ENCODE data around the gene TFPT. TPM values are rescaled to one million over a fixed set of nuclear protein-coding genes. Genes with fewer than 3 reads are reported as not detected.

TFPT gene, protein sequence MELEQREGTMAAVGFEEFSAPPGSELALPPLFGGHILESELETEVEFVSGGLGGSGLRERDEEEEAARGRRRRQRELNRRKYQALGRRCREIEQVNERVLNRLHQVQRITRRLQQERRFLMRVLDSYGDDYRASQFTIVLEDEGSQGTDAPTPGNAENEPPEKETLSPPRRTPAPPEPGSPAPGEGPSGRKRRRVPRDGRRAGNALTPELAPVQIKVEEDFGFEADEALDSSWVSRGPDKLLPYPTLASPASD
- total RNA-seq = 16.7 and 22.3 TPM in 2 replicates

GRCh38 chr19:54115109-54116063, at the start of gene TFPT, which contains the start of gene PRPF31:
Gene TFPT, minus strand, starts transcription at chr19:54115657. Its CDS starts 388 bp downstream, at chr19:54115269.
Gene PRPF31, plus strand, starts transcription at chr19:54115754. Its CDS starts 2,525 bp downstream, at chr19:54118279.

GRCh38 chr19:54159352-54160181, 44.1 kb upstream of the TFPT start, which contains the start of gene LENG1:
Gene LENG1, minus strand, starts transcription at chr19:54159721. Its CDS starts 26 bp downstream, at chr19:54159695.

GRCh38 chr19:54137699-54138488, 22.4 kb upstream of the TFPT start, which contains the start of gene CNOT3:
Gene CNOT3, plus strand, starts transcription at chr19:54137762. Its CDS starts 5,217 bp downstream, at chr19:54142979.

DNA sequence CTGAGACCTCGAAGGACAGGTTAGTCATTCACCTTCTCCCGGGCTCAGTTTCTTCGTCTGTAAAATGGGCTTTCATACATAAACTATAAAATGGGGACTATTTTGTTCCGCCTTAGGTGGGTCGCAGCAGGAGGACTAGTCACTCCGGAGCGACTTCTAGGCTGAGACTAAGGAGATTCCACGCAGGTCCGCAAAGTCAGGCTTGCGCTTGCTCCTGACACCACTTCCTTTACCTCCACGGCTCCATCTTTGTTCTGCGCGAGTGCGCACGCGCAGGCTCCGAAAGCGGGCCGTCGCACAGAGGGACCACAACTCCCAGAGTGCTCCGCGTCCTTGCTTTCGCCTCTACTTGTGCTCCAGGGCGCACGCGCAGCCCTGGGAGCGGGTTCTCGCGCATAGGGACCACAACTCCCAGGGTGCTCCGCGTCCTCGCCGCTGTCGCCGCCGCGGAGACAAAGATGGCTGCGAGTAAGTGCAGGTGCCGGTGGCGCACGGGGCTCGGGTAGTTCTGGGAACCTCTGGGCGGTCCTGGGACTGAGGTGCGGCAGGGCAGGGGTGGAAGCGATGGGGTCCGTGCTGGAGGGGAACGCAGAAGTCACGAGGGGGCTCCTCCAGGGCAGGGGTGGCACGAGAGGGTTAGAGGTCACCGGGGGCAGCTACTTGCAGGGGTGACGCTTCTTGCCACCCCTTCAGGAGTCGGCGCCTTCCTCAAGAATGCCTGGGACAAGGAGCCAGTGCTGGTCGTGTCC, 12.9 kb downstream of the TFPT start, which contains the start of gene NDUFA3:
Gene NDUFA3, plus strand, starts transcription at position 435 of the 749 bp plus-strand sequence. Its CDS starts 24 bp downstream, at position 459.

DNA sequence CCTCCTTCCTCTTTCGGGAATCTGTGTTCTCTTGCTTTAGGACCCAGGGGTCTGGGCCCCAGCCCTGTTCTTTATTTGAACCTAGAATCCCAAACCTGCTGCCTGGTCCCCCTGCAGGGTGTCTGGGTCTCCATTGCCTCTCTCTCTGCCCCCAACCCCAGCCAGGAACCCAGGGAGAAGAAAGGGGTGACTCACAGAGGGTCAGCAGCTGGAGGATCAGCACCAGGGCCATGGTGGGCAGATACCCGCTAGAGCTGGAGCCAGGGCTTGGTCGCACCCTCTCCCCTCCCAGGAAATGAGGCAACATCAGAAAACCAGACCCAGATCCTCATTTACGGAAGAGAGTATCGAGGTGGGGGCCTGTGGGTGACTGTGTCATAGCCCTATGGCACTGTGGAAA, 14.9 kb downstream of the TFPT start, which contains the start of gene OSCAR:
Gene OSCAR, minus strand, starts transcription at position 243 of the 400 bp plus-strand sequence. Its CDS starts 11 bp downstream, at position 232.

GRCh38 chr19:54081032-54081431, 34.4 kb downstream of the TFPT start, which contains the start of gene TARM1:
Gene TARM1, minus strand, starts transcription at chr19:54081365. Its CDS starts 25 bp downstream, at chr19:54081340.

DNA sequence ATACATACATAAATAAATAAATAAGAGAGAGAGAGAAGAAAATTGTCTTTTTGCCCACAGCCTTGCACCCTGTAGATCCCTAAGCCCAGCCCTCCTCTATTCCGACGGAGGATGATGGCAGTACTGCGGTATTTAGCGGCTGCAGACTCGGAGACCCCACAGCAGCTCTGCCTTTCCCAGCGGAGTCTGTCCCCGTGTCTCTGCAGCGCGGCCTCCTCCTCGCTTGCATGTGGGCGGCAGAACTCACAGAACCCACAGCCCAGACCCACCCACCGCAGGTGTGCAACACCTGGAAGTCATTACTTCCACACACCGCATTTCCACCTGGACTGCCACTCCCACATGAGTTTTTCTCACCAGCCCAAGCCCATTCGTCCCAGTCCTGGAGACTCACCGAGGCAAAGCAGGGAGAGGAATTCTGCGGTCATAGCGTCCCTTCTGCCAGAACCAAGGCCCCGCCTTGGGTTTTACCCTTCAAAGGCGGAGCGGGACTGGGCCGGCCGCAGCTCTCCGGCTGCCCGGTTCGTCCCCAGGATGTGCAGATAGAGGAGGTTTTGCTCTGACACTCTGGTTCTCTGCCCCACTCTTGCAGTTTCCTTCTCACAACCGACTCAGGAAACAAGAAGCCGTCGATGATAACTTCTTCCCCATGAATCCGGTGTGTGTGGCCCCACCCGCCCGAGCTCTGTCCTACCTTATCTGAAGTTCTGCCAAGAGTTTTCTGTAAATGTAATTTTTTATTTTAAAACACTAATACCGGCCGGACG, 51.9 kb downstream of the TFPT start, which contains the start of gene VSTM1:
Gene VSTM1, minus strand, starts transcription at position 548 of the 767 bp plus-strand sequence. Its CDS starts 120 bp downstream, at position 428.

Other genes starting within 250 kb of the TFPT start
- 41.5 and 49.5 TPM in 2 replicates for gene MYADM, start 247.8 kb downstream of the TFPT start, total RNA-seq
- gene PRKCG, start 233.5 kb downstream of the TFPT start, total RNA-seq = not detected in 2 replicates
- gene CACNG7, start 206.4 kb downstream of the TFPT start, total RNA-seq = 3.5 and 9.0 TPM in 2 replicates
- gene CACNG8, start 152.7 kb downstream of the TFPT start, total RNA-seq = 0.39 and 1.1 TPM in 2 replicates
- gene CACNG6, start 124.0 kb downstream of the TFPT start, total RNA-seq = 0.68 and 1.8 TPM in 2 replicates
- gene VSTM1, start 51.8 kb downstream of the TFPT start, total RNA-seq = not detected in 2 replicates
- not detected in 2 replicates for gene TARM1, start 34.3 kb downstream of the TFPT start, total RNA-seq
- gene OSCAR, start 14.9 kb downstream of the TFPT start, total RNA-seq = 0.69 TPM in 1 of 2 replicates, not detected in the other
- 5.2 and 6.7 TPM in 2 replicates for gene NDUFA3, start 12.8 kb downstream of the TFPT start, total RNA-seq
- 38.3 and 47.2 TPM in 2 replicates for gene PRPF31, start 97 bp upstream of the TFPT start, total RNA-seq
- gene CNOT3, start 22.1 kb upstream of the TFPT start, total RNA-seq = 29.0 and 71.3 TPM in 2 replicates
- gene LENG1, start 44.1 kb upstream of the TFPT start, total RNA-seq = 2.6 and 4.3 TPM in 2 replicates
- gene TMC4, start 57.5 kb upstream of the TFPT start, total RNA-seq = 0.44 TPM in 1 of 2 replicates, not detected in the other
- gene MBOAT7, start 73.9 kb upstream of the TFPT start, total RNA-seq = 146 and 153 TPM in 2 replicates
- gene TSEN34, start 75.7 kb upstream of the TFPT start, total RNA-seq = 114 and 134 TPM in 2 replicates
- gene RPS9, start 85.2 kb upstream of the TFPT start, total RNA-seq = 2,120 and 2,256 TPM in 2 replicates
- not detected in 2 replicates for gene LILRB3, start 107.3 kb upstream of the TFPT start, total RNA-seq
- not detected in 2 replicates for gene LILRA6, start 127.1 kb upstream of the TFPT start, total RNA-seq
- gene LILRB5, start 141.6 kb upstream of the TFPT start, total RNA-seq = not detected in 2 replicates
- gene LILRB2, start 165.5 kb upstream of the TFPT start, total RNA-seq = not detected in 2 replicates
- not detected in 2 replicates for gene LILRA5, start 197.5 kb upstream of the TFPT start, total RNA-seq
- not detected in 2 replicates for gene LILRA4, start 223.5 kb upstream of the TFPT start, total RNA-seq
- gene LAIR1, start 249.3 kb upstream of the TFPT start, total RNA-seq = not detected in 2 replicates

Measured in cardiac ventricle fibroblast (primary cell).